ENCODE results near the gene DUS2.

The DUS2 gene

GRCh38 chr16:68077866-68078700, 55.0 kb downstream of the DUS2 start:
- no peak for DNase-seq (ENCODE audit: low read depth)

- DNase-seq (ENCODE audit: low read depth) = no peak
Observed at GRCh38 chr16:68078701-68079375, 55.8 kb downstream of the DUS2 start.

- DNase-seq (ENCODE audit: low read depth) = no peak
Observed at GRCh38 chr16:68079376-68079625, 56.2 kb downstream of the DUS2 start.

GRCh38 chr16:68079626-68080344, 56.7 kb downstream of the DUS2 start:
- DNase-seq (ENCODE audit: low read depth) = peak; percentile 59

GRCh38 chr16:68081861-68082628, 59.0 kb downstream of the DUS2 start:
- DNase-seq (ENCODE audit: low read depth) = no peak

GRCh38 chr16:68082629-68083238, 59.6 kb downstream of the DUS2 start:
- no peak for DNase-seq (ENCODE audit: low read depth)

- DNase-seq (ENCODE audit: low read depth) = no peak
Observed at GRCh38 chr16:68083239-68083781, 60.2 kb downstream of the DUS2 start.

- DNase-seq (ENCODE audit: low read depth) = no peak
Observed at GRCh38 chr16:68083861-68084503, 60.9 kb downstream of the DUS2 start.

GRCh38 chr16:68084504-68085258, 61.6 kb downstream of the DUS2 start:
- peak; percentile 77 for DNase-seq (ENCODE audit: low read depth)

GRCh38 chr16:68085259-68086071, 62.4 kb downstream of the DUS2 start, which contains the start of gene NFATC3:
TSS of gene NFATC3 (plus strand) at chr16:68085370. CDS start at chr16:68085682, 312 bp downstream.
- peak; percentile 99 for DNase-seq (ENCODE audit: low read depth)

GRCh38 chr16:68086336-68086841, 63.3 kb downstream of the DUS2 start:
- DNase-seq (ENCODE audit: low read depth) = no peak

- no peak for DNase-seq (ENCODE audit: low read depth)
Observed at GRCh38 chr16:68086860-68087268, 63.8 kb downstream of the DUS2 start.

GRCh38 chr16:68087688-68088087, 64.6 kb downstream of the DUS2 start:
- DNase-seq (ENCODE audit: low read depth) = no peak

GRCh38 chr16:68088130-68088972, 65.3 kb downstream of the DUS2 start:
- DNase-seq (ENCODE audit: low read depth) = no peak

- DNase-seq (ENCODE audit: low read depth) = no peak
Observed at GRCh38 chr16:68089067-68089466, 66.0 kb downstream of the DUS2 start.

GRCh38 chr16:68090130-68090529, 67.0 kb downstream of the DUS2 start:
- no peak for DNase-seq (ENCODE audit: low read depth)

- DNase-seq (ENCODE audit: low read depth) = no peak
Observed at GRCh38 chr16:68090533-68090932, 67.4 kb downstream of the DUS2 start.

Data from activated T-helper 9 cell treated with anti-CD3 and anti-CD28 coated beads, Interleukin-2, amount 50 U/mL, for 16 hours (primary cell).